Erythroblast (primary cell): ENCODE results near the gene ZNF660.
"Not testable (repeated sequence)": the region's sequence is repeated elsewhere in the genome, so short reads cannot be mapped to it uniquely, and the experiment has no call there.

Experiments
- DNase-seq, 2 experiments: peaks; one replicate each; lab custom pipeline; 2025; lab: John Stamatoyannopoulos, UW
- GATA1 ChIP-seq: IDR thresholded peaks from 2 replicates; pipeline ENCODE4 v1.6.1; 2011; ENCODE audit warnings: low read depth, mild to moderate bottlenecking, control low read depth, low read length, moderate library complexity
- POLR2A ChIP-seq: IDR thresholded peaks from 2 replicates; pipeline ENCODE4 v1.6.1; 2011; ENCODE audit warnings: mild to moderate bottlenecking, low read length

ZNF660 gene

GRCh38 chr3:44584646-44585501 lies at the start of gene ZNF660:
ZNF660 (plus strand) TSS chr3:44584964; CDS start chr3:44594194, 9,230 bp downstream.
- TF ChIP-seq POLR2A (no peak), GATA1 (no peak)
- DNase-seq: peak; percentile 5 to 14

DNA sequence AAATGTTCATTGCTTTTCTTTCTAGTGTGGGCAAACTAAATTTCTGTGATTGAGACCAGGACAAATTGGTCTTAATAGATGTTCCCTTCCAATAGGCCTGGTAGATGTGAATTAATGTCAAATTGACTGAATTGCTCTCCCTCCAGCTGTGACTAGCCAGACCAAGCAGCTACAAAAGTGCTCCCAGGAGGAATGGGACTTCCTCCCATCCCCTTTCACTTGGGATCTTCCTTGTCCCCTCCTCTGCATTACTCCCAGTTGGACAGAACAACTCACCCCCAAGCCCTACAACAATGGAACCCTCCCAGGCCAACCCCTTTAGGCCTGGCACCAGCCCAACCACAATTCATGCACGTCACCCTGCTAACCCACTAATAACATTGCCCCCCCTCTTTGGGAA lies 49.4 kb upstream of the ZNF660 start:
- no peak for TF ChIP-seq POLR2A
- no peak for TF ChIP-seq GATA1
- no peak for DNase-seq

- DNase-seq: not testable (repeated sequence)
Observed at GRCh38 chr3:44544811-44545210, 40.0 kb upstream of the ZNF660 start.

GRCh38 chr3:44554626-44555592 lies 29.9 kb upstream of the ZNF660 start, which contains the start of gene ZKSCAN7:
ZKSCAN7 (plus strand) TSS chr3:44555193; CDS start chr3:44557048, 1,855 bp downstream.
- TF ChIP-seq GATA1 (no peak), POLR2A (no peak)
- DNase-seq: peak; percentile 52 to 54

DNA sequence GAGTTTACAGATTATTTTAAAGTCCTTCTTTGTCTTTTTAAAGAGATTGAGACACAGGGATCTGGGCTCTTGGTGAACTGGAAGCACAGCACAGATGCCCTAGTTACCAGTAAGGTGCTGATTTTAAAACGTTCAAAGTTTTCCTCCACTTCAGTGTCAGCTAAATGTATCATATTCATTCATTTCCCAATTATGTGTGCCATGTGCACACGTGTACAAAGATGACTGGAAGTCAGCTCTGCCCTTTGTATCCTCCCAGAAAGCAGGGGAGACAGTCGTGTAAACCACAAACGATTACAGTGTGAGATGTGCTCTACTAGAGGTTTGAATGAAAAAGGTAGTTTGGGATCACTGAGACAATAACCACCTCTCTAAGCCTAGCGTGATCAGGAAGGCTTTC lies 29.0 kb upstream of the ZNF660 start:
- TF ChIP-seq GATA1 (no peak), POLR2A (no peak)

DNA sequence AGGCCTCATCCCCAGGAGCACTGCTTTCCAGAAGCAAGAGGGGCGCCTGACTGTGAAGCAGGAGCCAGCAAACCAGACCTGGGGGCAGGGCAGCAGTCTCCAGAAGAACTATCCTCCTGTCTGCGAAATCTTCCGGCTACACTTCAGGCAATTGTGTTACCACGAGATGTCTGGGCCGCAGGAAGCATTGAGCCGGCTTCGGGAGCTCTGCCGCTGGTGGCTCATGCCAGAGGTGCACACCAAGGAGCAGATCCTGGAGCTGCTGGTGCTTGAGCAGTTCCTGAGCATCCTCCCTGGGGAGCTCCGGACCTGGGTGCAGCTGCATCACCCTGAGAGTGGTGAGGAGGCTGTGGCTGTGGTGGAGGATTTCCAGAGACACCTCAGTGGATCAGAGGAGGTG lies 27.7 kb upstream of the ZNF660 start:
- TF ChIP-seq GATA1 (no peak), POLR2A (no peak)
- DNase-seq: no peak

More for the DNA sequence above, 29.0 kb upstream of the ZNF660 start:
- DNase-seq: no peak

DNA sequence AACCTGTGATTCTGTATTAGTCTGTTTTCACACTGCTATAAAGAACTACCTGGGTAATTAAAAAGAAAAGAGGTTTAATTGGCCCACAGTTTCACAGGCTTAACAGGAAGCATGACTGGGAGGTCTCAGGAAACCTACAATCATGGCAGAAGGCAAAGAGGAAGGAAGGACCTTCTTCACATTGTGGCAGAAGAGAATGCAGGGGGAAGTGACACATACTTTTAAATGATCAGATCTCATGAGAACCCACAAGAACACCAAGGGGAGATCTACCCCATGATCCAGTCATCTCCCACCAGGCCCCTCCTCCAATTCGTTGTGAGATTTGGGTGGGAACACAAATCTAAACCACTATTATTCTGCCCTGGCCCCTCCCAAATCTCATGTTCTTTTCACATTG lies 23.7 kb upstream of the ZNF660 start:
- no peak for DNase-seq
- TF ChIP-seq GATA1 (no peak), POLR2A (no peak)

GRCh38 chr3:44562147-44562546 lies 22.6 kb upstream of the ZNF660 start:
- no peak for DNase-seq
- TF ChIP-seq POLR2A (no peak), GATA1 (no peak)

- no peak for TF ChIP-seq POLR2A
- no peak for TF ChIP-seq GATA1
- no peak for DNase-seq
Observed at GRCh38 chr3:44568561-44568960, 16.2 kb upstream of the ZNF660 start.

GRCh38 chr3:44571024-44571423 lies 13.7 kb upstream of the ZNF660 start:
- DNase-seq: no peak
- TF ChIP-seq GATA1 (no peak), POLR2A (no peak)

DNA sequence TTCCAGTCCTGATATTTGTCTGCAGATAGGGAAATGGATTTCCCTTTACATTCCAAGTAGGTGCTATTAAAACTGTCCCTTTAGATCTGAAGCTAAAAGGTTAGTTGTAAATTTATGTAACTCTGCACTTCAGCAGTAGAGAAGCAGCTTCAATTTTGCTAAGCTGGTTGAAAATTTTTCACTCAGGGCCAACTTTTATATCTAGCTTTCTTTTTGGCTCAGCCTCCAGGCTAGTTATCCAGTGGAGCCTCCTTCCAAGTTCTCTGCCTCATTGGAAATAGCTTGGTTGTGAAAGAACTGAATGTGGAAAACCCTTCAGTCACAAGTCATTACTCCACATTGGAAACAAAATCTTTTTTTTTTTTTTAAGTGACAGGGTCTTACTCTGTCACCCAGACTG lies 8.2 kb upstream of the ZNF660 start:
- TF ChIP-seq POLR2A (no peak), GATA1 (no peak)
- no peak for DNase-seq

GRCh38 chr3:44577354-44577952 lies 7.3 kb upstream of the ZNF660 start:
- DNase-seq: not testable (repeated sequence)

GRCh38 chr3:44578316-44578715 lies 6.4 kb upstream of the ZNF660 start:
- DNase-seq: not testable (repeated sequence)

DNA sequence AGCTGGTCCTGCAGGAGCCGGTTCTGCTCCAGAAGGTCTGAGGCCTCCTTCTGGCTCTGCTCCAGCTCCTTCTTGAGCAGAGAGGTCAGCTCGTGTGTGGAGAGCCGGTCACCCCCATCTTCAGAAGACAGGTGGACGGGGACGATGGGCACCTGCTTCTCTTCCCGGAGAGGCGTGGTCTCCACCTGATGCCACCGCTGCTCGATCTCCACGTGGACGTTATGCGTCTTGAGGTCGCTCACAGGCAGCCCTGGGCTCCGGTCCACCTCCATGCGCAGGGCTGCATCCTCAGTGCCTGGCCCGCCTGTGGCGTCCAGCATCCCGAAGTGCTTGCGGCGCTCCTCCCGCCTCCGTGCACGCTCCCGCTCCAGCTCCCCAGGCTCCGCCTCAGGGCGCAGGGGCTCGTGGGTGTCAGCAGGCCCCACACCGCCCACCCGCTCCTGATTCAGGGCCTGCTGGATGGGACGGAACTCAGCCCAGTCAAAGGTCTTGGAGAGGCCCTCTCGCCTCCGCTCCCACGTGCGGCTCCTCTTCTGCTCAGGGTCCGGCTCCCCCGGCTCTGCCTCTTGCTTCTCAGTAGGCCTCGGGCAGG lies 5.7 kb upstream of the ZNF660 start:
- DNase-seq: not testable (repeated sequence)

DNA sequence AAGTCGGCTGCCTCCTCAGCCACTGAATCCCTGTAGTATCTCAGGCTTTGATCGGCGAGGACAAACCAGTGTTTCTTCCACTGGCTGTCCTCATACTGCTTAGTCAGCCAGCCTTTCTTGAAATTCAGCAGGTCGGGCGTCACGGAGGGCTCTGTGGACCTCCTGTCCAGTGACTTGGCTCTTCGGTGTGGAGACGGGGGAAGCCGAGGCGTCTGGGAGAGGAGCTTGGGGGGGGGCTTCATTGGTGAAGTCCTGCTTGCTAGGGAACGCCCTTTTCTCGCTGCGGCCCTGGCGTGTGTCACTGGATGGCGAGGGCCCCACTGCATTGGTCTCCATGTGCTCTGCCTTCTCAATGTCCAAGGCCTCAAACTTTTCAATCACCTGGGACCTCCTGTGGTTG lies 5.0 kb upstream of the ZNF660 start:
- not testable (repeated sequence) for DNase-seq

DNA sequence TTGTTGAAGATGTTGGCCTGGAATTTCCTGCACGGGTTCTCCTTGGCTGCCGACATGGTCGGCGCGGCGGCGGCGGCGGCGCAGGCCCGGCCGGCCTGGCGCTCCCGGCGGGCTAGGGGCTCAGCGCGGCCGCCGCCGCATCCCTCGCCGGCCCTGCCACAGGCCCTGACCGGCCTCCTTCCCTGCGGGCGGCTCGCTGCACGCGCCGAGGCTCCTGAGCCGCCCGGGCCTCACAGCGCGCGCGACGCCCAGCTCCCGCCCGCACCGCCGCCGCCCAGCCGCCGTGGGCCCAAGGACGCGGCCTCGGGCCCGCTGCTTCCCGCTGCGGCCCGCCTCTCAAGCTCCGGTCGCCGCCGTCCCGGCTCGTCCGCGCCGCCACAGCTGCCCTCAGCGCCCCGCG lies 3.8 kb upstream of the ZNF660 start:
- not testable (repeated sequence) for DNase-seq
